Measurements from ENCODE around the gene TEX28. TPM values are rescaled to one million over a fixed set of nuclear protein-coding genes. Genes with fewer than 3 reads are reported as not detected.
"Not testable (repeated sequence)": the region's sequence is repeated elsewhere in the genome, so short reads cannot be mapped to it uniquely, and the experiment has no call there.

Gene TEX28
- total RNA-seq, 2 donors from 2014 or later: not detected

DNA sequence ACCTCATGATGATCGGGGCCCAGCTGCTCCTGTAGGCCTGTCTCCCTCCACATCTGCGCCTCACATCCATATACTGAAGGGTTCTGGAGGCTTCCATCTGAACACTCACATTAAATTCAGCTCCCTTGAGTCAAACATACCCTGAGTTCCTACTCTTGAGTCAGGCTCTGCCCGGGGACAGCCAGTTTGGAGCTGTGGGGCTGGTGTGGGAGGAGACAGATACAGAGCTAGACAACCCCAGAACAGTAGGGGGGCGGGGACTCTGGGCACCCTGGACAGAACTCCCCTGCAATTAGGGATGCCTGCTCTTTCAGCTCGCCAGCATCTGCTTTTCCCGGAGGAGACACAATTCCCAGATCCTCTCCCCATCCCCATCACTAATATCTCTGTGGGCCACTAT lies 31.9 kb downstream of the TEX28 start:
- intact Hi-C loops (cut with DNase I): not testable (repeated sequence)

DNA sequence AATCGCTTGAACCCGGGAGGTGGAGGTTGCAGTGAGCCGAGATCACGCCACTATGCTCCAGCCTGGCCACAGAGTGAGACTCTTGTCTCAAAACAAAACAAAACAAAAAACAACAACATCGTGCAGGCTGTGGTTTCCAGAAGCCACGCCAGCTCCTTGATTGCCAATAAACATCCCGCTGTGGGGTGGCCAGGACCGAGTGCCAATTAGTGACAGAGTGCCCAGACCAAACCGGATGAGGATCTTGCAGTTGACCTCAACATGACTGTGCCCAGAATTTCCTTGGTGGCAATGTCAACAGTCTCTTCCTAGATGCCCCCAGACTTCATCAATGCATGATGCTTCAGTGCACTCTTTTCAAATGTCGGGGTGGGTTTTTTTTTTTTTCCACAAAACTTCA lies 36.2 kb downstream of the TEX28 start:
- DNase-seq (ENCODE audit: low spot score); intact Hi-C loops (cut with DNase I): not testable (repeated sequence)

More for the DNA sequence above, 31.9 kb downstream of the TEX28 start:
- DNase-seq (ENCODE audit: low spot score): not testable (repeated sequence)

DNA sequence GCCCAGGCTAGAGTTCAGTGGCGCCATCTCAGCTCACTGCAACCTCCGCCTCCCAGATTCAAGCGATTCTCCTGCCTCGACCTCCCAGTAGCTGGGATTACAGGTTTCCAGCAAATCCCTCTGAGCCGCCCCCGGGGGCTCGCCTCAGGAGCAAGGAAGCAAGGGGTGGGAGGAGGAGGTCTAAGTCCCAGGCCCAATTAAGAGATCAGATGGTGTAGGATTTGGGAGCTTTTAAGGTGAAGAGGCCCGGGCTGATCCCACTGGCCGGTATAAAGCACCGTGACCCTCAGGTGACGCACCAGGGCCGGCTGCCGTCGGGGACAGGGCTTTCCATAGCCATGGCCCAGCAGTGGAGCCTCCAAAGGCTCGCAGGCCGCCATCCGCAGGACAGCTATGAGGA lies 37.6 kb downstream of the TEX28 start, which contains the start of gene OPN1MW3:
Gene OPN1MW3, plus strand, starts transcription at position 301 of the 400 bp plus-strand sequence. Its CDS starts 38 bp downstream, at position 339.
- intact Hi-C loops (cut with DNase I); DNase-seq (ENCODE audit: low spot score): not testable (repeated sequence)

DNA sequence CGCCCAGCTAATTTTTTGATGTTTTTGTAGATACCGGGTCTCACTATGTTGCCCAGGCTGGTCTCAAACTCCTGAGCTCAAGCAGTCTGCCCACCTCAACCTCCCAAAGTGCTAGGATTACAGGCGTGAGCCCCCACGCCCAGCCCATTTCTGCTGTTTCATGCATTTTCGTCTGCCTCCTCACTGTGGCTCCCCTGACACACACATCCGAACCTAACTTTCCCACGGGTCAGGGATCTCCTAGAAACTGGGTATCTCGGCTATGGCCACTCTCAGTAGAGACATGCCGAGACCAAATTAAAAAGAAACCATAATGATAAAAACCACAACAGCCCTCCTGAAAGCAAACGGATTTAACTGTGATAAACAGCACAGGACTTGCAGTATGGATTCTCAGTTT lies 46.8 kb downstream of the TEX28 start:
- intact Hi-C loops (cut with DNase I); DNase-seq (ENCODE audit: low spot score): not testable (repeated sequence)

DNA sequence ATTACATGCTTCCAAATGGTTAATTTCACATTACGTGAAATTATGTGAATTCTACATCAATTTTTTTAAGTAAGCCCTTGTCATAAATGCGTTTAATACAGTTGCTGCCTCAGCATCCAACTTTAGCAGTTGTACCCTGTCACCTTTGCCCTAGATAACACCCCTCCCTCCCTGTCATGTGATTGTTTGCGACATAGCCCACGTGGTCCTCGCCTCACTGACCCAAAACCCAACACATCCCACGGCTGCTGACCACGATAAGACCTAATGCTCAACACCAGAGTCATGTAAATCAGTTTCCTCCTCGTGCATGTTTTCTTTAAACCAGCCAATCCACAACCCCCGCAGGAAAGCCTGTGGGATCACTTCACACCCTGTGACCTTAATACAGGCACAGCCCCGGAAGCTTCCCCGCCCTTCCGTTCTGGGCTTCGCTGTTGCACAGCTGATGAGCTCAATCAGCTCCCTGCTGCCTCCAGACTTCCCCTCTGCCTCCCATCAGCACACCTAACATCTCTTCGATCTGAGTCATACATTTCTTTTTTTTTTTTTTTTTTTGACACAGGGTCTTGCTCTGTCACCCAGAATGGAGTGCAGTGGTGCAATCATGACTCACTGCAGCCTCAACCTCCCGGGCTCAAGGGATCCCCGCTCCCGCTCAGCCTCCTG lies 47.4 kb downstream of the TEX28 start:
- intact Hi-C loops (cut with DNase I); DNase-seq (ENCODE audit: low spot score): not testable (repeated sequence)

DNA sequence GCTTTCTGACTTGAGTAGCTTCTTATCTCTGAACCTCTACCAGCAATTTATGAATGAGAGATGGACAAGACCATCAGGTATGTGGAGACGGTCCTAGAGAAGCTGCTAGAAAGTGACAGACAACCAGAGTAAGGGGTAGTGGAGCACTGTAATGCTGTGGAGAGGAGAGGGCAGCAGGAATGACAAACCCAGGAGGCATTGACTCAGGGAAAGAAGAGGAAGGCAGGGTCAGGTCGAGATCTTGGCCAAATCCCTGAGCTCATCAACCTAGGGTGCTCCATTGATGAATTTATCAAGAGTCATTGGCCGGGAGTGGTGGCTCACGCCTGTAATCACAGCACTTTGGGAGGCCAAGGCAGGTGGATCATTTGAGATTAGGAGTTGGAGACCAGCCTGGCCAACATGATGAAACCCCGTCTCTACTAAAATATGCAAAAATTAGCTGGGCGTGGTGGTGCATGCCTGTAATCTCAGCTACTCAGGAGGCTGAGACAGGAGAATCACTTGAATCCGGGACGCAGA lies 54.9 kb downstream of the TEX28 start:
- DNase-seq (ENCODE audit: low spot score); intact Hi-C loops (cut with DNase I): not testable (repeated sequence)

DNA sequence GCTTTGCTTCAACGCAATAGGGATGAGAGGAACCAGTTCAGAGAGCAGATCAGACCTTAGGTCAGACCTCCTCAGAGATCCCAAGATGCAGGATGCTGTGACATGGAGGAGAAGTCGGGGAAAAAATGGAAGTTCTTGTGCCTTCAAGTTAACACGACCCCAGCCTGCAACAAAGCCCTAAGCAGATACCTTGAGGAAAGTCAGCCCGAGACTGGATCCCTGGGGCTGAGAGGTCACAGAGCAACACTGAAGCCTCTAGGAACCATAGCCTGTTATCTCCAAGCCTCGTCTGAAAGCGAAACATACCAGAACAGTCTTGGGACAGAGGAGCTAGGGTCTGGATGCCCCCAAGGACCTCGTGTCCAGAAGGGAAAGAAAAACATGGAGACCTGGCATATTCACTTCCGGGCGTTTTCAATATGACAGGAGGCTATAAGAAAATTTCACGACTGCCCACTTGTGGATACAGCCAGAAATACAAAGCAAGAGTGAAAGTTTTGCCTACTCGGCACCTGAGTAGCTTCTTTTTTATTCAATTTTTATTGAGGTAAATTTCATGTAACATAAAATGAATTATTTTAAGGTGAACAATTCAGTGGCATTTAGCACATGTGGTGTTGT lies 55.9 kb downstream of the TEX28 start:
- DNase-seq (ENCODE audit: low spot score): peak; percentile 54
- intact Hi-C loops (cut with DNase I): not testable (repeated sequence)

DNA sequence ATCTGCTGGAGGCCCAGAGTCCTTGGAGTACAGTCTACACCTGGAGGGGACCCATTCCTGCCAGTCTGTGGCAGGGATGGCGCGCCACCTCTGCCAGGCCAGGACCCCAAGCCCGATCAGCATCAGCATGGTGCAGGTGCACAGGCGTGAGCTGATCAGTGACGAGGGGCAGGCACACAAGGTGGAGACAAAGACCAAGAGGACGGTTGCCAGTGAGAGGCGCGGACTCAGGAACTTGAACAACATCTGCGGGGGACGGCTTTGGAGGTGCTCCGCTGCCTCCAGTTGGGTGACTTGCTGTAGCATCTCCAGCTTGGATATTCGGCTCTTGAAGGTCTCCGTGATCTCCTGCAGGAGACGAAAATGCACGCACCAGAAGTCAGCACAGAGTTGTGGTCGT lies 61.3 kb downstream of the TEX28 start:
- intact Hi-C loops (cut with DNase I); DNase-seq (ENCODE audit: low spot score): not testable (repeated sequence)

DNA sequence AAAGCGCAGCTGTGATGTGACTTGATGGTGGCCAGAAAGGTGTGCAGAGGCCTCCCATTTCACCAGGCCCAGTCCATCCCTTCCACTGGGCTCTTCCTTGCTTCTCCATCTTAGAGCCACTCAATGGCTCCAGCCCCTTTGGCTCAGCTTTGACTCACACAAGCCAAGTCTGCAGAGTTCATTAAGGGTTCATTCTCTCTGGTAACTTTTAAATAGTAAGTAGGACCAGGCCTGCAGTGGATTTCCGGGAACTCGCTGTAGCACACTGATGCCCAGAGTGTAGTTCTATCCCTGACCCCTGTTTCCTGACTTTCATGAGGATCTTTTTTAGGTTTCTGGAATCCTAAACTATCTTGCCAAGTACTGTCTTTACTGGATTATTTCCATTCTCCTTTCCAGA lies 63.5 kb downstream of the TEX28 start:
- intact Hi-C loops (cut with DNase I); DNase-seq (ENCODE audit: low spot score): not testable (repeated sequence)

DNA sequence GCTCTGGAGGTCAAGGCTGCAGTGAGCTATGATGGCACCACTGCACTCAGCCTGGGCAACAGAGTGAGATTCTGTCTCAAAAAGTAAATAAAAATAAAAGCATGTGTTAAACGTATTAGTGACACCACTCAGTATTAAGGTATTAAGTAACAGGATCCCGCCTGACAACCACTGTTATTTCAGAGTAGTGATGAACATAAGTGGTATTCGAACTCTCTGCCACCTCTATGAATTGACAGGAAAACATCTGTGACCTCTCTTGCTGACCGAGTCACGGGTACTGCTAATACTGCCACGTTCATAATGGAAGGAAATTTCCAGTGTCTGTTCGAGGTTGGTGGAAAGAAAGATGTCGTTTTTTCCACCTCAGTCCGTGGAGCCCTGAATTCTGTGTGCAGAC lies 68.2 kb downstream of the TEX28 start:
- intact Hi-C loops (cut with DNase I); DNase-seq (ENCODE audit: low spot score): not testable (repeated sequence)

DNA sequence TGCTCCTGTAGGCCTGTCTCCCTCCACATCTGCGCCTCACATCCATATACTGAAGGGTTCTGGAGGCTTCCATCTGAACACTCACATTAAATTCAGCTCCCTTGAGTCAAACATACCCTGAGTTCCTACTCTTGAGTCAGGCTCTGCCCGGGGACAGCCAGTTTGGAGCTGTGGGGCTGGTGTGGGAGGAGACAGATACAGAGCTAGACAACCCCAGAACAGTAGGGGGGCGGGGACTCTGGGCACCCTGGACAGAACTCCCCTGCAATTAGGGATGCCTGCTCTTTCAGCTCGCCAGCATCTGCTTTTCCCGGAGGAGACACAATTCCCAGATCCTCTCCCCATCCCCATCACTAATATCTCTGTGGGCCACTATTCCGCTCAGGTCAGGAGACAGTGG lies 69.6 kb downstream of the TEX28 start:
- intact Hi-C loops (cut with DNase I); DNase-seq (ENCODE audit: low spot score): not testable (repeated sequence)

Other genes starting within 250 kb of the TEX28 start
- 10 to 100 TPM; 53.6 to 55.0 TPM for gene MECP2, start 197.4 kb downstream of the TEX28 start, total RNA-seq
- not detected for gene OPN1LW, start 150.9 kb downstream of the TEX28 start, total RNA-seq
- gene OPN1MW, start 112.5 kb downstream of the TEX28 start, total RNA-seq: not detected
- not detected for gene OPN1MW2, start 75.4 kb downstream of the TEX28 start, total RNA-seq
- not detected for gene OPN1MW3, start 37.5 kb downstream of the TEX28 start, total RNA-seq
- under 1 TPM; 0.29 to 0.46 TPM for gene TKTL1, start 671 bp upstream of the TEX28 start, total RNA-seq
- 1,000 to 10,000 TPM; 5,571 to 6,731 TPM for gene FLNA, start 79.5 kb upstream of the TEX28 start, total RNA-seq
- gene EMD, start 84.2 kb upstream of the TEX28 start, total RNA-seq: 10 to 100 TPM; 61.8 to 67.2 TPM
- 1,000 to 10,000 TPM; 2,294 to 2,387 TPM for gene RPL10, start 103.3 kb upstream of the TEX28 start, total RNA-seq
- gene DNASE1L1, start 114.1 kb upstream of the TEX28 start, total RNA-seq: 10 to 100 TPM; 15.9 to 20.0 TPM
- gene TAFAZZIN, start 116.4 kb upstream of the TEX28 start, total RNA-seq: 10 to 100 TPM; 25.3 to 28.1 TPM
- 10 to 100 TPM; 43.8 to 59.9 TPM for gene ATP6AP1, start 133.6 kb upstream of the TEX28 start, total RNA-seq
- 100 to 1,000 TPM; 106 to 108 TPM for gene GDI1, start 142.0 kb upstream of the TEX28 start, total RNA-seq
- 10 to 100 TPM; 52.7 to 63.3 TPM for gene FAM50A, start 149.0 kb upstream of the TEX28 start, total RNA-seq
- 10 to 100 TPM; 23.7 to 31.1 TPM for gene PLXNA3, start 163.2 kb upstream of the TEX28 start, total RNA-seq
- 10 to 100 TPM; 10.2 to 15.0 TPM for gene LAGE3, start 184.2 kb upstream of the TEX28 start, total RNA-seq
- 10 to 100 TPM; 30.1 TPM for gene UBL4A, start 191.5 kb upstream of the TEX28 start, total RNA-seq
- gene SLC10A3, start 195.5 kb upstream of the TEX28 start, total RNA-seq: 10 to 100 TPM; 27.4 to 31.3 TPM
- gene FAM3A, start 221.1 kb upstream of the TEX28 start, total RNA-seq: 10 to 100 TPM; 26.1 to 28.6 TPM

All from posterior vena cava (tissue), 2 donors.